Natural killer cell (primary cell): Measurements from ENCODE around the gene CEMIP. TPM values are rescaled to one million over a fixed set of nuclear protein-coding genes. Genes with fewer than 3 reads are reported as not detected.

Source experiments
- ATAC-seq, 3 donors: fragments of 150-1000 bp in 2 of 3; fragments of 200-7000 bp in 1 of 3; cut with Tn5 transposase; 1 replicate in 1 of 3; 2 replicates in 2 of 3; pipeline ENCODE4 v1.10.0; 2021; ENCODE audit warnings: mild to moderate bottlenecking in 2 of 3, moderate library complexity in 2 of 3
- DNase-seq, 2 donors: peaks; one replicate each; pipeline versions ENCODE4 v3.0.0 to v3.0.0-alpha.2; 2013 to 2021; ENCODE audit warnings: mixed read lengths in 1 of 2
- H3K27ac ChIP-seq: one replicate; pipeline ENCODE4 v1.5.1; 2013; ENCODE audit warnings: mild to moderate bottlenecking, low read length
- H3K27me3 ChIP-seq: one replicate; pipeline ENCODE4 v1.6.1; 2013; ENCODE audit warnings: low read length; ENCODE audit not compliant: control insufficient read depth, insufficient read depth
- H3K36me3 ChIP-seq: one replicate; pipeline ENCODE4 v1.6.1; 2013; ENCODE audit warnings: low read length; ENCODE audit not compliant: control insufficient read depth, insufficient read depth
- H3K4me1 ChIP-seq: one replicate; pipeline ENCODE4 v1.6.1; 2013; ENCODE audit warnings: low read length; ENCODE audit not compliant: control insufficient read depth, insufficient read depth
- H3K4me3 ChIP-seq: one replicate; pipeline ENCODE4 v1.5.1; 2013; ENCODE audit warnings: low read length
- H3K9me3 ChIP-seq: one replicate; pipeline ENCODE4 v1.6.1; 2013; ENCODE audit warnings: low read length; ENCODE audit not compliant: control insufficient read depth, insufficient read depth
- H3K27ac Mint-ChIP-seq, 2 donors: one replicate each; pipeline ENCODE4 v1.8.0; 2022; ENCODE audit warnings: mild to moderate bottlenecking in 2 of 2, mixed read lengths in 2 of 2, moderate library complexity in 1 of 2
- H3K27me3 Mint-ChIP-seq, 2 donors: one replicate each; pipeline ENCODE4 v1.8.0; 2022; ENCODE audit warnings: low read depth in 2 of 2, mixed read lengths in 2 of 2
- H3K36me3 Mint-ChIP-seq: one replicate; pipeline ENCODE4 v1.8.0; 2022; ENCODE audit warnings: mixed read lengths
- H3K4me1 Mint-ChIP-seq, 2 donors: one replicate each; pipeline ENCODE4 v1.8.0; 2022; ENCODE audit warnings: mixed read lengths in 2 of 2
- H3K4me3 Mint-ChIP-seq: one replicate; pipeline ENCODE4 v1.8.0; 2022; ENCODE audit warnings: mild to moderate bottlenecking, moderate library complexity, mixed read lengths
- H3K9me3 Mint-ChIP-seq, 2 donors: one replicate each; pipeline ENCODE4 v1.8.0; 2022; ENCODE audit warnings: mixed read lengths in 2 of 2
- CTCF ChIP-seq: fragments of 200-600 bp; IDR thresholded peaks from one replicate; pipeline ENCODE4 v1.8.0; 2022; ENCODE audit warnings: antibody characterized with exemption
- WGBS: methylation state at CpG from one replicate; pipeline ENCODE4 v1.1.7; 2013; ENCODE audit warnings: missing lambda C conversion rate; ENCODE audit not compliant: insufficient coverage; 5-methylcytosine and 5-hydroxymethylcytosine counted together
- intact Hi-C: fragments of 100-400 bp; cut with micrococcal nuclease; formaldehyde crosslinking; loops from one replicate; pipeline ENCODE4 v1.14.2; 2022
- total RNA-seq, 4 donors: library from RNA; stranded (reverse); fragments of 120-200 nt in 1 of 4; gene quantifications; one replicate each; pipeline versions ENCODE4 v1.2.3 to v1.2.4, GENCODE V29; 2013 to 2022

The CEMIP gene
- total RNA-seq, 3 donors from 2014 or later (not counting 1 experiment from before 2014, with no cell fraction given): 0.07 to 0.82 TPM; not detected in 1

GRCh38 chr15:80856400-80856799 is 77.2 kb downstream of the CEMIP start:
- no peak overlapping the region for H3K27ac Mint-ChIP-seq
- H3K36me3 Mint-ChIP-seq: no peaks in the 10 kb centered on the region
- Histone ChIP-seq H3K27ac (no peak overlapping the region), H3K4me1 (peaks cover 9% of the 10 kb centered on the region), H3K9me3 (no peaks in the 10 kb centered on the region), H3K4me3 (no peak overlapping the region), H3K27me3 (no peaks in the 10 kb centered on the region), H3K36me3 (no peaks in the 10 kb centered on the region)
- 55% methylated on average over 2 of the region's 2 CpGs for WGBS
- intact Hi-C loops: no loop called here
- no peak for TF ChIP-seq CTCF
- DNase-seq (peak in 1 of 2 donors; percentile 10), ATAC-seq (no peak)
- H3K27me3 Mint-ChIP-seq: peaks cover 11 to 14% of the 10 kb centered on the region in 2 donors
- no peaks in the 10 kb centered on the region for H3K9me3 Mint-ChIP-seq
- H3K4me1 Mint-ChIP-seq: no peaks in the 10 kb centered on the region
- H3K4me3 Mint-ChIP-seq: no peak overlapping the region

- Histone ChIP-seq H3K9me3 (no peaks in the 10 kb centered on the region), H3K4me1 (peaks cover 9% of the 10 kb centered on the region), H3K27ac (no peak overlapping the region), H3K36me3 (no peaks in the 10 kb centered on the region), H3K27me3 (no peaks in the 10 kb centered on the region), H3K4me3 (no peak overlapping the region)
- no peak overlapping the region for H3K4me3 Mint-ChIP-seq
- no peaks in the 10 kb centered on the region for H3K4me1 Mint-ChIP-seq
- intact Hi-C loops: no loop called here
- 48% methylated on average over 8 of the region's 8 CpGs for WGBS
- no peak overlapping the region for H3K27ac Mint-ChIP-seq
- no peaks in the 10 kb centered on the region for H3K36me3 Mint-ChIP-seq
- TF ChIP-seq CTCF: no peak
- no peaks in the 10 kb centered on the region for H3K9me3 Mint-ChIP-seq
- ATAC-seq: no peak
- no peak for DNase-seq
- H3K27me3 Mint-ChIP-seq: peaks cover 9 to 11% of the 10 kb centered on the region in 2 donors
These were observed 77.7 kb downstream of the CEMIP start for GRCh38 chr15:80856809-80857377.

GRCh38 chr15:80861731-80862170 is 82.6 kb downstream of the CEMIP start:
- Histone ChIP-seq H3K4me3 (no peak overlapping the region), H3K4me1 (peaks cover 5% of the 10 kb centered on the region), H3K27ac (no peak overlapping the region), H3K9me3 (no peaks in the 10 kb centered on the region), H3K36me3 (no peaks in the 10 kb centered on the region), H3K27me3 (no peaks in the 10 kb centered on the region)
- DNase-seq (no peak), ATAC-seq (no peak)
- Mint-ChIP-seq H3K27ac (no peak overlapping the region), H3K4me1 (no peaks in the 10 kb centered on the region), H3K36me3 (no peaks in the 10 kb centered on the region), H3K9me3 (no peaks in the 10 kb centered on the region), H3K4me3 (no peak overlapping the region), H3K27me3 (peaks cover 0 to 11% of the 10 kb centered on the region in 2 donors)
- TF ChIP-seq CTCF: no peak
- intact Hi-C loops: no loop called here
- WGBS: 94% methylated on average over 5 of the region's 5 CpGs

- Mint-ChIP-seq H3K27ac (no peak overlapping the region), H3K9me3 (no peaks in the 10 kb centered on the region), H3K4me3 (no peak overlapping the region), H3K4me1 (no peaks in the 10 kb centered on the region), H3K27me3 (peaks cover 0 to 4% of the 10 kb centered on the region in 2 donors), H3K36me3 (no peaks in the 10 kb centered on the region)
- H3K4me3 ChIP-seq: no peak overlapping the region
- WGBS: 93% methylated on average over 4 of the region's 4 CpGs
- H3K27ac ChIP-seq: no peak overlapping the region
- DNase-seq (no peak), ATAC-seq (no peak)
- H3K36me3 ChIP-seq: no peaks in the 10 kb centered on the region
- no peaks in the 10 kb centered on the region for H3K27me3 ChIP-seq
- H3K9me3 ChIP-seq: no peaks in the 10 kb centered on the region
- intact Hi-C loops: no loop called here
- no peak for TF ChIP-seq CTCF
- H3K4me1 ChIP-seq: no peaks in the 10 kb centered on the region
These were observed 85.5 kb downstream of the CEMIP start for GRCh38 chr15:80864666-80865065.
